HEK293 (cell line): ENCODE measurements around the gene PDK3.

Source experiments
- HOXA7 ChIP-seq: sonication (generic); formaldehyde crosslinking; IDR thresholded peaks from 2 replicates; pipeline ENCODE4 v1.8.1; 2022; ENCODE audit warnings: missing genetic modification reagents, borderline replicate concordance
- MZF1 ChIP-seq: fragments of 450-650 bp; formaldehyde crosslinking; IDR thresholded peaks from 2 replicates; pipeline ENCODE4 v1.5.1; 2017; ENCODE audit warnings: missing biosample characterization, missing genetic modification characterization, borderline replicate concordance
- ZBTB20 ChIP-seq: fragments of 450-650 bp; formaldehyde crosslinking; IDR thresholded peaks from 2 replicates; pipeline ENCODE4 v1.5.1; 2016; ENCODE audit warnings: missing biosample characterization, missing genetic modification characterization

The PDK3 gene

GRCh38 chrX:24577091-24577490 is 112.0 kb downstream of the PDK3 start (continued):
- TF ChIP-seq ZBTB20 (no peak), MZF1 (tag by site-specific recombination) (no peak), HOXA7 (CRISPR knock-in tag) (no peak)
